OCI-LY7 (cell line): ENCODE measurements around the gene CDH12. TPM values are rescaled to one million over a fixed set of nuclear protein-coding genes. Genes with fewer than 3 reads are reported as not detected.

Source experiments
- BruUV-seq: library from RNA; stranded (reverse); fragments of 400-500 nt; replicated peaks from 2 replicates; lab custom pipeline; 2021; lab: Mats Ljungman, UMichigan
- CTCF ChIA-PET: fragments of 300-600 bp; sonication (Branson Sonifier 250); formaldehyde crosslinking; loops from one replicate; lab custom pipeline; 2022; ENCODE audit warnings: antibody characterized with exemption; ENCODE audit not compliant: unreplicated experiment; lab: Charles Lee
- POLR2A ChIA-PET: fragments of 300-600 bp; sonication (Branson Sonifier 250); formaldehyde crosslinking; loops from one replicate; lab custom pipeline; 2022; ENCODE audit warnings: antibody characterized with exemption; lab: Charles Lee
- DNase-seq: peaks from one replicate; pipeline ENCODE4 v3.0.0-alpha.2; 2015; ENCODE audit warnings: low spot score
- H2AFZ ChIP-seq: fragments of 200-600 bp; sonication (generic), shearing (Covaris generic); 2 replicates; pipeline ENCODE4 v1.6.1; 2014; ENCODE audit warnings: mild to moderate bottlenecking, antibody characterized with exemption, low read length, moderate library complexity
- H3K27ac ChIP-seq: fragments of 200-600 bp; sonication (generic); 2 replicates; pipeline ENCODE4 v1.5.1; 2014; ENCODE audit warnings: mixed run types, low read depth, mild to moderate bottlenecking, moderate library complexity, low read length, inconsistent platforms; ENCODE audit not compliant: poor library complexity, severe bottlenecking
- H3K36me3 ChIP-seq: fragments of 200-600 bp; sonication (generic); 2 replicates; pipeline ENCODE4 v1.6.1; 2014; ENCODE audit warnings: mild to moderate bottlenecking, antibody characterized with exemption, low read length, moderate library complexity, mixed read lengths; ENCODE audit not compliant: insufficient read depth
- H3K4me1 ChIP-seq: fragments of 200-600 bp; sonication (generic); 2 replicates; pipeline ENCODE4 v1.5.1; 2014; ENCODE audit warnings: mild to moderate bottlenecking, low read length; ENCODE audit not compliant: insufficient read depth, poor library complexity, severe bottlenecking
- H3K4me2 ChIP-seq: fragments of 200-600 bp; sonication (generic); 2 replicates; pipeline ENCODE4 v1.6.1; 2014; ENCODE audit warnings: mild to moderate bottlenecking, low read length
- H3K4me3 ChIP-seq: fragments of 200-600 bp; sonication (generic); 2 replicates; pipeline ENCODE4 v1.5.1; 2014; ENCODE audit warnings: mild to moderate bottlenecking, low read depth, low read length; ENCODE audit not compliant: poor library complexity, severe bottlenecking
- H3K79me2 ChIP-seq: fragments of 200-600 bp; sonication (generic); 2 replicates; pipeline ENCODE4 v1.6.1; 2016; ENCODE audit warnings: low read depth, mild to moderate bottlenecking, low read length, moderate library complexity, mixed read lengths; ENCODE audit not compliant: insufficient read depth
- H3K9me2 ChIP-seq: fragments of 200-600 bp; sonication (generic); 2 replicates; pipeline ENCODE4 v1.6.1; 2016; ENCODE audit warnings: mild to moderate bottlenecking, low read length, mixed read lengths; ENCODE audit not compliant: insufficient read depth
- H3K9me3 ChIP-seq: fragments of 200-600 bp; sonication (generic); 2 replicates; pipeline ENCODE4 v1.6.1; 2014; ENCODE audit warnings: mild to moderate bottlenecking, mixed run types, low read length, mixed read lengths
- H4K20me1 ChIP-seq: fragments of 200-600 bp; sonication (generic); 2 replicates; pipeline ENCODE4 v1.6.1; 2014; ENCODE audit warnings: mild to moderate bottlenecking, antibody characterized with exemption, low read length, moderate library complexity, mixed read lengths; ENCODE audit not compliant: insufficient read depth
- CTCF ChIP-seq: fragments of 200-600 bp; sonication (generic); conservative IDR thresholded peaks from 2 replicates; pipeline ENCODE4 v1.5.1; 2014; ENCODE audit warnings: mild to moderate bottlenecking, antibody characterized with exemption, low read length, moderate library complexity, mixed read lengths
- EZH2phosphoT487 ChIP-seq: fragments of 200-600 bp; sonication (generic); IDR thresholded peaks from 2 replicates; pipeline ENCODE4 v1.6.1; 2018; ENCODE audit warnings: low read depth, borderline replicate concordance, mild to moderate bottlenecking, mixed run types, antibody characterized with exemption, low read length, moderate library complexity, mixed read lengths
- intact Hi-C: fragments of 100-400 bp; cut with micrococcal nuclease; formaldehyde crosslinking; loops from one replicate; pipeline ENCODE4 v1.10.0; 2022; ENCODE audit not compliant: unreplicated experiment
- total RNA-seq, 2 experiments: library from RNA; depleted of rRNA in 1 of 2; stranded (reverse); fragments of >200 nt in 1 of 2; shearing (Covaris generic) in 1 of 2; gene quantifications; 2 replicates each; pipeline ENCODE4 v1.2.3, GENCODE V29; 2014 to 2022

The CDH12 gene
- total RNA-seq, 2 experiments from 2014 or later = not detected

- BruUV-seq = no TSS peak
- Histone ChIP-seq H3K27ac (no peak overlapping the region), H3K9me2 (no peaks in the 10 kb centered on the region), H3K9me3 (no peaks in the 10 kb centered on the region), H2AFZ (no peak overlapping the region), H3K4me1 (no peaks in the 10 kb centered on the region), H3K36me3 (no peaks in the 10 kb centered on the region), H3K79me2 (no peaks in the 10 kb centered on the region), H3K4me2 (no peak overlapping the region), H3K4me3 (no peak overlapping the region), H4K20me1 (no peaks in the 10 kb centered on the region)
- CTCF ChIA-PET = no interaction called here
- POLR2A ChIA-PET = no interaction called here
- TF ChIP-seq CTCF (no peak), EZH2phosphoT487 (no peak)
- no peak for DNase-seq
- intact Hi-C loops = no loop called here
Observed at GRCh38 chr5:21784487-21784886, 1068.7 kb downstream of the CDH12 start.

- no peaks in the 10 kb centered on the region for H3K79me2 ChIP-seq
- H3K9me3 ChIP-seq = no peaks in the 10 kb centered on the region
- BruUV-seq = no TSS peak
- POLR2A ChIA-PET = no interaction called here
- H2AFZ ChIP-seq = no peak overlapping the region
- CTCF ChIA-PET = no interaction called here
- H3K4me2 ChIP-seq = no peak overlapping the region
- H3K36me3 ChIP-seq = no peaks in the 10 kb centered on the region
- H4K20me1 ChIP-seq = no peaks in the 10 kb centered on the region
- no peak overlapping the region for H3K4me3 ChIP-seq
- DNase-seq = no peak
- no peaks in the 10 kb centered on the region for H3K4me1 ChIP-seq
- H3K9me2 ChIP-seq = no peaks in the 10 kb centered on the region
- H3K27ac ChIP-seq = no peak overlapping the region
- intact Hi-C loops = no loop called here
- TF ChIP-seq CTCF (no peak), EZH2phosphoT487 (no peak)
Observed at GRCh38 chr5:21783074-21783679, 1070.0 kb downstream of the CDH12 start.

GRCh38 chr5:21776466-21776865 lies 1076.7 kb downstream of the CDH12 start:
- intact Hi-C loops = no loop called here
- no peaks in the 10 kb centered on the region for H3K79me2 ChIP-seq
- H3K4me1 ChIP-seq = no peaks in the 10 kb centered on the region
- H2AFZ ChIP-seq = no peak overlapping the region
- ChIA-PET CTCF (no interaction called here), POLR2A (no interaction called here)
- H3K9me3 ChIP-seq = no peaks in the 10 kb centered on the region
- no peak overlapping the region for H3K4me3 ChIP-seq
- H3K4me2 ChIP-seq = no peak overlapping the region
- no peaks in the 10 kb centered on the region for H3K9me2 ChIP-seq
- H3K27ac ChIP-seq = no peak overlapping the region
- no peaks in the 10 kb centered on the region for H4K20me1 ChIP-seq
- BruUV-seq = no TSS peak
- TF ChIP-seq CTCF (no peak), EZH2phosphoT487 (no peak)
- no peak for DNase-seq
- no peaks in the 10 kb centered on the region for H3K36me3 ChIP-seq
